Measurements from ENCODE around the gene WIPF1.

Gene WIPF1, protein sequence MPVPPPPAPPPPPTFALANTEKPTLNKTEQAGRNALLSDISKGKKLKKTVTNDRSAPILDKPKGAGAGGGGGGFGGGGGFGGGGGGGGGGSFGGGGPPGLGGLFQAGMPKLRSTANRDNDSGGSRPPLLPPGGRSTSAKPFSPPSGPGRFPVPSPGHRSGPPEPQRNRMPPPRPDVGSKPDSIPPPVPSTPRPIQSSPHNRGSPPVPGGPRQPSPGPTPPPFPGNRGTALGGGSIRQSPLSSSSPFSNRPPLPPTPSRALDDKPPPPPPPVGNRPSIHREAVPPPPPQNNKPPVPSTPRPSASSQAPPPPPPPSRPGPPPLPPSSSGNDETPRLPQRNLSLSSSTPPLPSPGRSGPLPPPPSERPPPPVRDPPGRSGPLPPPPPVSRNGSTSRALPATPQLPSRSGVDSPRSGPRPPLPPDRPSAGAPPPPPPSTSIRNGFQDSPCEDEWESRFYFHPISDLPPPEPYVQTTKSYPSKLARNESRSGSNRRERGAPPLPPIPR

DNA sequence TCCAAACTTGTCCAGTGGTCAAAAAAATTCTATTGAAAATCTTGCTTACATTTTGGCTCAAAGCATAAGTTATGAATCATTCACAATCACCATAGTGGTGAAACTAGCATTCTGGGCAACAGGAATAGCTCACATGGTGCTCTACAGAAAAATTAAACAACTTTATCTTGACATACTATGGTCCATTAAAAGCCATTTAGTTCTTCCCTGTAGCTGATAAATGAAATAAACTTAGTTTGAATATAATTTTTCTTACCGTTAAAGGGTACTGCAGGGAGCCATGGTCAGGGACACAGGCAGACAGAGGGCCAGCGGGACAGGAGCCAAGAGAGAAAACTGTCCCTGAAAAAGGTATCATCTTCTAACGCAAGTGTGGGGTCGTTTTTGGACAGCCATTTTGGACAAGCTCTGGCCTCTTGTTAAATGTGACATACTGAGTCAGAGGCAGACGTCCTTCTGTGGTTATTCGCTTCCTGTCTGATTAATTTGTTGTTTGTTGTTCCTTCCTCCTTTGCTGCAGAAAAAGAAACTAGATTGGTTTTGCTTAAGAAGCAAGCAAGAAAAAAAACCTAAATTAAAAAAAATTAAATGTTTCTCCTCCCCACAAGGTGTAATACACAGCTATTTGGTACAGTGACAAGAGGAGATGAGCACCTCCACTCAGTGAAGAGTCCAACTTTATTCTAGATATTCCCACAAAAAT is at the start of gene WIPF1:
WIPF1 (minus strand) TSS at position 460 of the 703 bp plus-strand sequence. CDS start 12,231 bp downstream, outside the sequence.
- DNase-seq (ENCODE audit: low read depth in 1 of 2, low spot score in 1 of 2) = no peak

DNA sequence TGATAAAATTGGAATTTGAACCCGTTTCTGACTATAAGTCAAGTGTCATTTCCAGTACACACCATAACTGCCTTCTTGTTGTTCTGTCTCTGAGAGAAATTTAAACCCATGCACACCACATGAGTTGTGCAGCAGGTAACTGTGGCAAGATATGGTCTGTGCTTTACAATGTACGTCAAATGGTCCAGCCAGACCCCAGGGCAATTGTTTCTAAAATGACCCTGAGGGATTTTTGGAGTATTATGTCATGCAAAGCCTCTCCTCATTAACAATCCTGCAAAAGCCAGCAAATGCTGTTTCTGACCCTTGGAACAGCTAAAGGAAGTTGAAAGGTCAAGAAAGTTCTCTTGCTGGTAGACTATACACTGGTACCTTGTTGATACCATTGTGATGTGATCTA is 47.7 kb upstream of the WIPF1 start:
- DNase-seq (ENCODE audit: low read depth in 1 of 2, low spot score in 1 of 2) = no peak

DNA sequence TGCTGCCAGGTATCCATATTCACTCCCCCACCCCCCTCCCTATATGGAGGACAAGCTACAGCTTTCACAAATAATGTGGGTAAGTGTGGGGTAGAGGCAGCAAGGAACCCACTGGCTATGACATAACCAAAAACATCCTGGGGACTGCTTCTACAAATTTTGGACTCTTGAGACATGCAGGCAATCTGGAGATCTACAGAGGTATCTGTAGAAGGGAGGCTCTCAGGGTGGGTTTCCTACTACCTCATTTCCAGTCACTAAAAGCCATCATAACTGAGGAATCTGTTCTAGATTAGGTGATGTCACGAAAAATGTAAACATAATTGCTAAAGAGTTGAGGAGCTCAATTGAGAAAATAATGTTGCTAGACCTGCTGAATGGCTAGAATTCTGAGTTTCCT is 46.8 kb upstream of the WIPF1 start:
- no peak for DNase-seq (ENCODE audit: low read depth in 1 of 2, low spot score in 1 of 2)

DNA sequence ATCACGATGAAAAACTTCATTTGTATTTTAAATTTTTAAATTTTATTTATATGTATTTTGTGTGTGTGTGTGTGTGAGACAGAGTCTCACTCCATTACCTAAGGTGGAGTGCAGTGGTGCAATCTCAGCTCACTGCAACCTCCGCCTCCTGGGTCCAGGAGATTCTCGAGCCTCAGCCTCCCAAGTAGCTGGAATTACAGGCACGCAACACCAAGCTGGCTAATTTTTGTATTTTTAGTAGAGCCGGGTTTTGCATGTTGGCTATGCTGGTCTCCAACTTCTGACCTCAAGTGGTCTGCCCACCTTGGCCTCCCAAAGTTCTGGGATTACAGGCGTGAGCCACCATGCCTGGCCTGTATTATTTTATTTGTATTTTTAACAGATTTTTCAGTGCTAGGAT is 45.8 kb upstream of the WIPF1 start:
- no peak for DNase-seq (ENCODE audit: low read depth in 1 of 2, low spot score in 1 of 2)

DNA sequence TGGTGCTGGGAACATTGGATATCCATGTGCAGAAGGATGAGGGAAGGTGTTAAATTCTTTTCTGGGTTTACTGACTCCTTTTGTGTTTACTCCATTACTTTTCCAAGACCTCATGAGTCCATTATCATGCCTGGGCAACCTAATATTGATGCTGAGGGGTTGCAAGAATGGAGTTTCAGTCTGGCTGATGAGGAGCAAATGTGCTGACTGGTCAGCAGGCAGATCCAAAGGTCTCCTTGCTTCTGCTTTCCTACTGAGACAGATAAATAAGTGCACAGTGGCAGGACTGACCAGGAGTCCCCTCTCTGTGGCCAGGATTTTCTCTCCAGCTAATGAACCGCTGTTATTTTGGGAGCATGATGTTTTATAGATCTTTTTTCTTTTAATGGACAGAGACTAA is 43.6 kb upstream of the WIPF1 start:
- DNase-seq (ENCODE audit: low read depth in 1 of 2, low spot score in 1 of 2) = no peak

DNA sequence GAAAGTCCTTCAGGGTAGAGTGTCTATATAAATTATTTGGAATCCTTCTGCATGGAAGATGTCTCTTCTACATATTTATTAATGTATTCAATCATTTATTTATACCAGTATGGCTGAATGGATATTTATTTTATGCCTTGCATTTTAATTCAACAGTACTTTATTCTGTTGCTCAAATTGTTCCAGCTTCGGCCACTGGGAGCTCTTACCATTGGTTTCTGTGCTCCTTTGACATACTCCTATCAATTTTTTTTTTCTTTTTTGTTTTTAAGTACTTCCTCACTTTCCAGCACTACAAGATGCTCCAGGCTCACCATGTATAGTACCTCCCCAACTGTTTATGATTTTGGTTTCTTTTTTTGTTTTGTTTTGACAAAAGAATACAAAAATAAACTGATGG is 39.4 kb upstream of the WIPF1 start:
- DNase-seq (ENCODE audit: low read depth in 1 of 2, low spot score in 1 of 2) = no peak

DNA sequence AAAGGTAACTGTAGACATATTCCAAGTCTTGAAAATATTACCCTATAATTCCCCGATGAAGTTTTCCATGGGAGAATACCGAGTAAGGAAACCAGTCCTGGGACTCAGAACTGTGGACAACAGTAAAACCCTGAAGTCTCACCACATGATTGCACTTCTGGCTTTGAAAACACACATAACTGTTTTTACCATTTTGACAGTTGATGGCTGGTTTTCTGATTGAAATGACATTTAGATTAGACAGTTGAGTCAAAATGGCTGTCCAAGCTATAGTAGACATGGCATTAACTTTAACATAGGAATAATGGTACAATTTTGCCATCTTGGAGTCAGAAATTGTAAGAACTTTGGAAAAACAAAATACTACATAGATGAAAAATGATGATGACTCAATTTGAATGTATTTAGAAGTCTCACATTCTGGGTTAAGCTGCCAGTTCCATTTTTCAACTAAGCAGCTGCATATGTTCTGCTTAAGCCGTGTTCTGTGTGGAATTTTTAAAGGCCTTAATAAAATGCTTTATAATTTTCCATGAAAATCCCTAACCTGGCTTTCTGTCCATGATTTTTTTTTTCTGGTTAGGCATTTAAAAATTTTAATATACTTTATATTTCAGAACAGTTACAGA is 38.3 kb upstream of the WIPF1 start:
- DNase-seq (ENCODE audit: low read depth in 1 of 2, low spot score in 1 of 2) = no peak

DNA sequence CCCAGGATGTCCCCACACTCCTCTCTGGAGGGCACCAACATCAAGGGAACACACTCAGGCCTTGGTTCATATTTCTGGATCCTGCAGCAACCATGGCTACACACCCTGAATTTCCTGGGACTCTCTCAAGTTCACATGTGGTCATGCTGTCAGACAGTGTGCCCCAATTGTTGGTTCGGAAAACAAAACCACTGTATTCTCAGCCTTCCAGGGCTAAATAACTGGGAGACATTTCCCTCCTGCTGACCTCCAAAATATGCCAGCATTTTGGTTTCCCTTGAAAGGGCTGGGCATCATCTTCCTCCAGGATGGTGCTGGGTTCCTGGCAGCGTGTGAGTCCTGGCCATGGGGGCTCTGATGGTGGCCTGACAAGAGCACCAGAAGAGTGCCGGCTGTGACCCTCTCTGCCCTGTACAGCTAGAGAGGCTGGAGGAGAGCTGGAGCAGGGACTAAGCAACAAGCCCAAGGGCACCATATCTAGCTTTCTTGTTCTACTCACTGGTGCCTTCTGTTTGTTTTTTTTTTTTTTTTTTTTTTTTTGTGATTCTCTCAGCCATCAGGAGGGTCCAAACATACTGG is 37.5 kb upstream of the WIPF1 start:
- DNase-seq (ENCODE audit: low read depth in 1 of 2, low spot score in 1 of 2) = no peak

DNA sequence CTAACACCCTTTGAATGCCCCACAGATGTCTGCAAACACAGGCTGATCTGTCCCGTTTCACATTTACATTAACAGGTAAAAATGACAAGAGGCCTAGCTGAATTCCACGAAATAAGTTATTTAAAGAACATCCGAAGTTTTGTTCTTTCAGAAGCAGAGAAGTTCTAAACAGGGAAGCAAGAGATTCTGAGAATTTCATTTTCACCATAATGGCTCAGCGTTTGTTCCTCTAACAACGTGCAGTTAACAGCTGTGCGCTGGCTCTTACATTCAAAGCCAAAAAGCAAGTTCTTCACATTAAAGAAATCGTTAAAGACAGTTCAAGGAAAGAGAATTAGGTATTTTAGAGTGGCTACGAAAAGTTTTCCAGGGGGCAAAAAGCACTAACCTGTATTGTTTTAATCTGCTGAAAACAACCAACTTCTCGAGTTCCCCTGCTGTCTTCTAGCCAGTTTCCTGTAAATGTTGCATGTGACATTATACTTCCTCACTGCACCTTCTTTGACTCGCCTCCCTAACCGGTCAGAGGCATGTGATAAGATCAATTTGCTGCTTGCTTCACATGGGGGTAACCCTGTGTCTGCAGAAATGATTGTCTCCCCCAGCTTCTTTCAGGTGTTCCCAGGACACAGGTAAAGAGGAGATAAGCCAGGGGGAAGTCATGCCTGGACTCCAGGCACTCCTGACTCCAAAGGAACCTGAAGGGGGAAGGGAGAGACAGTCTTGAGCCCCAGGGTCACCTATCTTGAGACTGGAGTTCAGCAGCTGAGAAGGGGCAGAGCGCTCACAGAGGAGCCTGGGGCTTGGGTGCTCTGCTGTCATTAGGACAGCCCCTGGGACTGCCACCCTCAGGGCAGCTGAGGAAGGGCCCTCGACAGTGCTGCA is 36.8 kb upstream of the WIPF1 start:
- peak in 1 of 2 donors; percentile 21 for DNase-seq (ENCODE audit: low read depth in 1 of 2, low spot score in 1 of 2)

DNA sequence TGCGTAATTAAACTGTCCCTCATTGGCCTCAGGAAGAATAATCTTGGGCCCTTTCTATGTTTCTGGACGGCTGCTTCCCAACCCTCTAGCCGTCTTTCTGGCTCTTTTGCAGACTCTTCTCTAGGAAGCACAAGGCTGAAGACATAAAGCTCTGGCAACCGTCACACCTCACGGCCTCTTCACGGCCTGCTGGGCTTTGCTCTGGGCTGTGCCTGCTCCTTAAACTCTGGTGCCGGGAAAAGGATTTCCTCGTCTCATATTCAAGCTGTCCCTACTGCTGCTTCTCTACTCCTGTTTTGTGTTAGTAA is 36.0 kb upstream of the WIPF1 start:
- DNase-seq (ENCODE audit: low read depth in 1 of 2, low spot score in 1 of 2) = no peak

DNA sequence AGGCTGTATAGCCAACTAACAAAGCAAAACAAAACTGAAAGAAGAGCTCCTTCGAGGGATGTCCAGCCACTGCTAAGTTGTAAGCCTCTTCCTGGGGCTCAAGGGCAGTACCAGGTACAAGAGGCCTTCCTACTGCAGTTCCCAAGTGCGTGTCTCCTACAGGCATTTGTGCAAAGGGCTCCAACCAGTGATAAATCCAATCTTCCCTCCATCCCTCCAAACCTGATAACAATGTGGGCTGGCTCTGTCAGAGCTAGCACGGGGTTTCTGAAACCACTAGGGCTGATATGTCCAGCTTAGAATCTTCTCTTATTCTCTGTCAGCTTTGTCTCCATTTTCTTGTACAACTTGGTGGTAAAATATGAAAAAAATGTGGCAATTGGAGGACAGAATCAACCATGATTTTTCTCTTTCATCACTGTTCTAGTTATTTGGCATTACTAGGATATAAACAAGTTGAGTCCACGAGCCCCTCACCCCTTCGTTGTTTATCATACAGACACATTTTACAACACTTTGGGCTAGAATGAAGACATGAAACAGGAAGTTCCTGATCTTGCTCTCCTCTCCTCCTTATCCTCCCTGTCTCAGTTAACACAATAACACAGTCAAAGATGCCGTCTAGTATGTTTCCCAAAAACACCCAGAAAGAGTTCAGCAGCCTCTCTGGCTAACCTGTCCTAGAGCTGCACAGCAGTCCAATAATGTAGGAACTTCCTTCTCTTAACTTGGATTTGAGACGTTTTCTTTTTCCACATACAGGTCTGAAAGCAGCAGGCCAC is 35.4 kb upstream of the WIPF1 start:
- DNase-seq (ENCODE audit: low read depth in 1 of 2, low spot score in 1 of 2) = no peak

DNA sequence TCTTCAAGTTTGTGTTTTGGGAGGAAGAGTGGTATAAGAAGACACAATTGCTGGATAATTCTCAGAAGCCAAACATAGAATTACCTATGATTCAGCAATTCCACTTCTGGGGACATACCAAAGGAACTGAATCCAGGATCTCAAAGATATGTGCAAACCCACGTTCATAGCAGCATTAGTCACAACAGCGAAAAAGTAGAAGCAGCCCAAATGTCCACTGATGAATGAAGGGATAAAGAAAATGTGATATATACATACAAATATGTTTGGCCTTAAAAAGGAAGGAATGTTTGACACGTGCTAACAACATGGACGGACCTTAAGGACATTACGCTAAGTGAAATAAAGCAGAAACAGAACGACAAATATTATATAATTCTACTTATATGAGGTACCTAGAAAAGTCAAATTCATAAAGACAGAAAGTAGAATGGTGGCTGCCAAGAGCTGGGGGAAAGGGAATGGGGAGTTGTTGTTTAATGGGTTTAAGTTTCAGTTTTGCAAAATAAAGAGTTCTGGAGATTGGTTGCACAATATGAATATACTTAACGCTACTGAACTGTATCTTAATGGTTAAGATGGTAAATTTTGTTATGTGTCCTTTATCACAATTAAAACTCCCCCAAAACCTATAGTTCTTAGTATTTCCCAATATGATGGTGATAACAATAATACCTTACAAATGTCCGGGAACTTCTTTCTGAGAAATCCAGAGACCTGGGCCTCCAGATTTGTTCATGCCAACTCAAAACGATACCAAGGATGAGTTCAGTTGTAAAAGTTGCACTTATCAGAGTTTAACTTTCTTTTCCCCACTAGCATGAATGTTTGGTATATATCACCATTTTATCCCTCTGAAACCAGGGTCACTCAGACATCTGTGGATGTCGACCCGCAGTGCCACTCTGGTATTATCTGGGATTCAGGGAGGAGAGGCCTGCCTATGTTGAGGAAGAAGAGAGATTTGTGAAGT is 33.7 kb upstream of the WIPF1 start:
- DNase-seq (ENCODE audit: low read depth in 1 of 2, low spot score in 1 of 2) = no peak

DNA sequence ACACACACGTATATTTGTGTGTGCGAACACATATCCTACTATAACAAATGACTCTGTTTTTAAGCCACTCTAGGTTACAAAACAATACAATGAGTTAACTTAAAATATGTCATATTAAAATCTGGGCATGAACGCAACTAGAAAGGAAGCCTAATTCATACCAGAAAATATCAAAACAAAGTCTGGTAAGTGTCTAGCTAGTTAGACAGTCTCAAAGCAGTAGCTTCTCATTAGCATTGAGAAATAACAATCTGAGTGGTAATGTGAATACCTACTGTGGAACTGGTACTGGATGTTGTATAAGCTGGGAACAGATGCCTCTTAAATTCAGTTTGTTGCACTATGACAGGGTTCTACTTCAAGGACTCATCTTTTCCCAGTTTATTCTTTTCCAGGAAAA is 32.5 kb upstream of the WIPF1 start:
- no peak for DNase-seq (ENCODE audit: low read depth in 1 of 2, low spot score in 1 of 2)

DNA sequence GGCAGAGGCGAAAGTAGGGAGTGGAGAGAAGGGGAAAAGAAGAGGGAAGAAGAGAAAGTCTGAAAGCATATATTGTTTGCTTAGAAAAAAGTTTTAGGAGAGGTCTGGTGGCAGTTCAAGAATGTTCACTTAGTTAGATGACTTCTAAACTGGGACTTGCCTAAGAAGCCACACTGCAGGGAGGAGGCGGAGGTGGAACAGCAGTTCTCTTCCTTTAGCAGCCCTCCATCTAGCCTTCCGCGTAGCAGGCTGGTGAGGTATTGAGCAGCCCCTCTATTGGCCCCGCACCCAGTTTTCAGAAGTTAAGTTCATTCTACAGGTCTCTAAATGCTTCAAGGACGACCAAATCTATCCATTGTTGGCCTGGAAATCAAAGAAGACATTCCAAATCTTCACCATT is 31.9 kb upstream of the WIPF1 start:
- DNase-seq (ENCODE audit: low read depth in 1 of 2, low spot score in 1 of 2) = no peak

DNA sequence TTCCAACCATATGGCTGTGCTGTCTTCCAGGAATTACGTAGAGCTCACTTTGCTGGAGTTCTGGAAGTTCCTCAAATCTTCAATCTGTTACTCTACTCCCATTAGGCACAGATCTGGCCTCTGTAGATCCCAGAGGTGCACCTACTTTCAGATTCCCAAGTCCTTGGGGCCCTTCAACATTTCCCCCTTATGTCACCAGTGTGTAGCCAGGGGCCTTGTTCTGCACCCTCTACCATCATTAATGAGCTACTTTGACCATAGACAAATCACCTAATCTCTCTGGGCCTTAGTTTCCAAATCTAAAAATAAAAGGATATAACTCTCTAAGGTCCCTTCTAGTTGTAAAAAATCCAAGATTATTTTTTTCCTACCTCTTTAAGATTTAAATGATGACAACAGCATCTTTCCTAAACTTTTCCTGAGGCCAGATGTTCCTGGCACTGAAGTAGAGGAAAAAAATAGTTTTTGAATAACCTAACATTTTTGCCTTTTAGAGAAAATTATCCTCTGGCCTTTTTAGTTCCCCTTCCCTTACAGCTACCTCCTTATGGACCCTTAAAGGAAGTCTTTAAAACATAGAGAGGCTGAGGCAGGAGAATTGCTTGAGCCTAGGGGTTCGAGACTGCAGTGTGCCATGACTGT is 31.0 kb upstream of the WIPF1 start:
- no peak for DNase-seq (ENCODE audit: low read depth in 1 of 2, low spot score in 1 of 2)

DNA sequence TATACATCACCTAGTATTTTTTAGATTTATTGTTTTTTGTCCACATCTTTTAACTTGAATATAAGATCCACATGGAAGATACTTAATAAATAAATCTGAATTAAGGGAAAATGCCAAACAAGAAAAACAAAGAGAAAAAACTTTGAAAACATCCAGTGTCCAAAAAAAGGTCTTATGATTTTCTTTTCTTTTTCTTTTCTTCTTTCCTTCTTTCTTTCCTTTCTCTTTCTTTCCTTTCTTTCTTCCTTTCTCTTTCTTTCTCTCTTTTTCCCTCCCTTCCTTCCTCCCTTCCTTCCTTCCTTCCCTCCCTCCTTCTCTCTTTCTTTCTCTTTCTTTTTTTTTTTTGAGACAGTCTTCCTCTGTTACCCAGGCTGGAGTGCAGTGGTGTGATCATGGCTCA is 29.6 kb upstream of the WIPF1 start:
- DNase-seq (ENCODE audit: low read depth in 1 of 2, low spot score in 1 of 2) = no peak

DNA sequence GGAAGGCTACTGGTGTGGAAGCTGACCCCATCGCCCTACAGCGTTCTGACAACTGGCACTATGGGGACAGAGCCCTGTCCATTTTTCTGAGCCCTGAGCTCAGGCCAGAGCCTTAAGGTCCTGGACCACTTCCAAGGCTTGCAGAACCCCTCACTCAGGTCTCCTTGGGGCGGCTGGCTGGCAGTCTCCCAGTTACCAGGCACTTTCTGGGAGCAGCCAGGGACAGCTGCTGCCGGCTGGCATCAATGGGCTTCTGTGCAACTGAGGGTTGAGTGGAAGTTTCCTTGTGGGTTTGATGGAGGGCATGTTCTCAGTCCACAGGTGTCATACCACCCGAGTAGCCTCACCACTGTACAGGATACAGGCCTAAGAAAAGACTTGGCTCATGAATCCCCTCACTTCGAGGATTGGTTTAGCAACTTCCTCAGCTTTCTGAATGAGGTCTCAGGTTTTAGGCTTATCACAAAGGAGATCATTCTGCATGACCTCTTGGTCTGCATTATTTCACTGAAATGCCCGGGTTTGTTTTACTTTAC is 27.4 kb upstream of the WIPF1 start:
- DNase-seq (ENCODE audit: low read depth in 1 of 2, low spot score in 1 of 2) = no peak

DNA sequence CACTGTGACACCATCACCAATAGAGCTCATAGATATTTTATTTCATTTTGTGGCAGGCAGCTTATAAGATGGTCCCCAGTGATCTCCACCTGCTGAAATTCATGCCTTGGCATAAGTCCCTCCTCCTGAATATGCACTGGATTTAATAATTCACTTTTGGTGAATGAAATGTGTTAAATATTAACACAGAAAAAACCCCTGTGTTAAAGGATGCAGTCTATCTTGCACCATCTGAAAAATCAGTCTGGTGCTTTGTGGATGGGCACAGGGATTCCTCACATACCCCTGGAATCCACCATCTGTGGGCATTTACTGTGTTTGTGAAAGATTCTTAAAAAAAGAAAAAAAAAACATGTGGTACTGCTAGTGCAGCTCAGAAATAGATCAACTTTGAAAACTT is 26.1 kb upstream of the WIPF1 start:
- no peak for DNase-seq (ENCODE audit: low read depth in 1 of 2, low spot score in 1 of 2)

Data from activated T-helper 1 cell treated with anti-CD3 and anti-CD28 coated beads, Interleukin-2, amount 50 U/mL, for 16 hours (primary cell).